Measurements from ENCODE around the gene PXDN. TPM values are rescaled to one million over a fixed set of nuclear protein-coding genes. Genes with fewer than 3 reads are reported as not detected.
"Not testable (repeated sequence)": the region's sequence is repeated elsewhere in the genome, so short reads cannot be mapped to it uniquely, and the experiment has no call there.

Gene PXDN
- total RNA-seq, 1 donor from 2014 or later: 576 TPM

- Mint-ChIP-seq H3K36me3 (ENCODE audit: low read depth) (peaks cover 6% of the 10 kb centered on the region), H3K4me3 (ENCODE audit: unreplicated experiment) (no peak overlapping the region), H3K4me1 (ENCODE audit: low read depth) (peaks cover 10% of the 10 kb centered on the region), H3K9me3 (ENCODE audit: low read depth) (peaks cover 3% of the 10 kb centered on the region), H3K27me3 (ENCODE audit: low read depth) (peaks cover 15% of the 10 kb centered on the region), H3K27ac (ENCODE audit: unreplicated experiment) (no peak overlapping the region)
- no peak for DNase-seq (ENCODE audit: low spot score)
- no peak for TF ChIP-seq CTCF (IDR thresholded peaks at IDR 0.05)
Measured at GRCh38 chr2:1759611-1759930, 15.3 kb upstream of the PXDN start.

DNA sequence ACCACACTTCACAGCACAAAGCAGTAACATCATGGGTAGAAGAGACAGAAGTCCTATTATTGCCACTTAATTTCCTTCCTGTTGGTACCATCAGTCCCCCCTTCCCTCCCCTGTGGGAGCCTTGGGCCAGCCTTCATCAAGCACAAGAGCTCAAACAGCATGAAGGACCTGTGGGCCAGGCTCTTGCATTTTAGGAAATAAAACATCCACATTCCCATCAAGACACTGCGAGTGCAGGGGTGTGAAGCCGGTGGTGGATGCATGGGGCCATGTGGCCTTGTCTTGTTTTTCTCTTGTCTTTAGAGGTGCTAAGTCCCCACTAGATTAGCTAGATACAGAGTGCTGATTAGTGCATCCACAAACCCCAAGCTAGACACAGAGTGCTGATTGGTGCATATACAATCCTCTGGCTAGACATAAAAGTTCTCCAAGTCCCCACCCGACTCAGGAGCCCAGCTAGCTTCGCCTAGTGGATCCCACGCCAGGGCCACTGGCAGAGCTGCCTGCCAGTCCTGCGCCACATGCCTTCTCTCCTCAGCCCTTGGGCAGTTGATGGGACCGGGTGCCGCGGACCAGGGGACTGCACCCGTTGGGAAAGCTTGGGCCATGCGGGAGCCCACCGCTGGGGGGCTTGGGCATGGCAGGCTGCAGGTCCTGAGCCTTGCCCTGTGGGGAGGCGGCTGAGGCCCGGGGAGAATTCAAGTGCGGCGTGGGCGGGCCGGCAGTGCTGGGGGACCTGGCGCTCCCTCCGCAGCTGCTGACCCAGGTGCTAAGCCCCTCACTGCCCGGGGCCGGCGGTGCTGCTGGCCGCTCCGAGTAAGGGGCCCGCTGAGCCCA lies 14.7 kb upstream of the PXDN start:
- peaks cover 4% of the 10 kb centered on the region for H3K36me3 Mint-ChIP-seq (ENCODE audit: low read depth)
- H3K27ac Mint-ChIP-seq (ENCODE audit: unreplicated experiment): peak overlapping the region; percentile 32
- H3K4me3 Mint-ChIP-seq (ENCODE audit: unreplicated experiment): no peak overlapping the region
- H3K4me1 Mint-ChIP-seq (ENCODE audit: low read depth): peaks cover 10% of the 10 kb centered on the region
- no peak for DNase-seq (ENCODE audit: low spot score)
- TF ChIP-seq CTCF (IDR thresholded peaks at IDR 0.05): no peak
- peaks cover 3% of the 10 kb centered on the region for H3K9me3 Mint-ChIP-seq (ENCODE audit: low read depth)
- peaks cover 15% of the 10 kb centered on the region for H3K27me3 Mint-ChIP-seq (ENCODE audit: low read depth)

- Mint-ChIP-seq H3K4me3 (ENCODE audit: unreplicated experiment) (no peak overlapping the region), H3K4me1 (ENCODE audit: low read depth) (peaks cover 10% of the 10 kb centered on the region), H3K9me3 (ENCODE audit: low read depth) (peaks cover 3% of the 10 kb centered on the region), H3K27me3 (ENCODE audit: low read depth) (peaks cover 15% of the 10 kb centered on the region), H3K27ac (ENCODE audit: unreplicated experiment) (no peak overlapping the region), H3K36me3 (ENCODE audit: low read depth) (peaks cover 4% of the 10 kb centered on the region)
- no peak for TF ChIP-seq CTCF (IDR thresholded peaks at IDR 0.05)
- no peak for DNase-seq (ENCODE audit: low spot score)
Measured at GRCh38 chr2:1758171-1758570, 13.9 kb upstream of the PXDN start.

GRCh38 chr2:1757567-1757966 lies 13.3 kb upstream of the PXDN start:
- peaks cover 1% of the 10 kb centered on the region for H3K36me3 Mint-ChIP-seq (ENCODE audit: low read depth)
- H3K9me3 Mint-ChIP-seq (ENCODE audit: low read depth): peaks cover 3% of the 10 kb centered on the region
- no peak overlapping the region for H3K4me3 Mint-ChIP-seq (ENCODE audit: unreplicated experiment)
- no peak overlapping the region for H3K27ac Mint-ChIP-seq (ENCODE audit: unreplicated experiment)
- TF ChIP-seq CTCF (IDR thresholded peaks at IDR 0.05): no peak
- no peak for DNase-seq (ENCODE audit: low spot score)
- H3K4me1 Mint-ChIP-seq (ENCODE audit: low read depth): peaks cover 10% of the 10 kb centered on the region
- peaks cover 10% of the 10 kb centered on the region for H3K27me3 Mint-ChIP-seq (ENCODE audit: low read depth)

- H3K4me1 Mint-ChIP-seq (ENCODE audit: low read depth): peaks cover 10% of the 10 kb centered on the region
- not testable (repeated sequence) for DNase-seq (ENCODE audit: low spot score); H3K27ac Mint-ChIP-seq (ENCODE audit: unreplicated experiment); H3K9me3 Mint-ChIP-seq (ENCODE audit: low read depth); H3K36me3 Mint-ChIP-seq (ENCODE audit: low read depth); H3K27me3 Mint-ChIP-seq (ENCODE audit: low read depth); H3K4me3 Mint-ChIP-seq (ENCODE audit: unreplicated experiment)
Measured at GRCh38 chr2:1757146-1757545, 12.8 kb upstream of the PXDN start.

DNA sequence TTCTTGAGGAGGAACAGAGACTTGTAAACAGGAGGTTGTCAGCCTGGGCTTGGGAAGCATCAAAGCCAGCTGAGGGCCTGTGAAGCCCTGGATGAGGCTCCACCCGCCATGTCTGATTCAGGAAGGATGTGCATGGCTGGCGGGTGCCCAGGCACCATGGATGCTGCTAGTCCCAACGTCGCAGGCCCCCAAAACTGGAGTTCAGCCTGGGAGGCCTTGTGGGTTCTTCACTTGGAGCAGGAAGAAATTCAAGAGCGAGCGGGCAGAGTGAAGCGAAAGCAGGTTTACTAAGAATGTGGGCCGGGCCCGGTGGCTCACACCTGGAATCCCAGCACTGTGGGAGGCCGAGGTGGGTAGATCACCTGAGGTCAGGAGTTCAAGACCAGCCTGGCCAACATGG lies 12.1 kb upstream of the PXDN start:
- peaks cover 10% of the 10 kb centered on the region for H3K4me1 Mint-ChIP-seq (ENCODE audit: low read depth)
- H3K27ac Mint-ChIP-seq (ENCODE audit: unreplicated experiment): no peak overlapping the region
- TF ChIP-seq CTCF (IDR thresholded peaks at IDR 0.05): no peak
- no peak overlapping the region for H3K4me3 Mint-ChIP-seq (ENCODE audit: unreplicated experiment)
- peaks cover 4% of the 10 kb centered on the region for H3K27me3 Mint-ChIP-seq (ENCODE audit: low read depth)
- peaks cover 3% of the 10 kb centered on the region for H3K9me3 Mint-ChIP-seq (ENCODE audit: low read depth)
- DNase-seq (ENCODE audit: low spot score): no peak
- H3K36me3 Mint-ChIP-seq (ENCODE audit: low read depth): no peaks in the 10 kb centered on the region

All from chondrocyte (in vitro differentiated cells).